Fibroblast of lung (primary cell): ENCODE results near the gene ZCCHC7. TPM values are rescaled to one million over a fixed set of nuclear protein-coding genes. Genes with fewer than 3 reads are reported as not detected.

Experiments used
- DNase-seq, 2 donors: peaks; one replicate each; pipeline versions ENCODE4 v3.0.0 to v3.0.0-alpha.2; 2010; ENCODE audit warnings: low read depth in 2 of 2
- H2AFZ ChIP-seq: 2 replicates; pipeline ENCODE4 v1.5.1; 2012; ENCODE audit warnings: low read length, control low read depth, inconsistent platforms
- H3K27ac ChIP-seq: 2 replicates; pipeline ENCODE4 v1.5.1; 2011; ENCODE audit warnings: low read length, control low read depth; ENCODE audit not compliant: insufficient read depth
- H3K27me3 ChIP-seq: 2 replicates; pipeline ENCODE4 v1.5.1; 2011; ENCODE audit warnings: mild to moderate bottlenecking, low read length; ENCODE audit not compliant: control insufficient read depth, insufficient read depth
- H3K36me3 ChIP-seq: 2 replicates; pipeline ENCODE4 v1.5.1; 2011; ENCODE audit warnings: low read length; ENCODE audit not compliant: control insufficient read depth, insufficient read depth
- H3K4me1 ChIP-seq: 2 replicates; pipeline ENCODE4 v1.5.1; 2011; ENCODE audit warnings: low read length; ENCODE audit not compliant: control insufficient read depth, insufficient read depth; ENCODE audit errors: extremely low read depth
- H3K4me2 ChIP-seq: 2 replicates; pipeline ENCODE4 v1.5.1; 2011; ENCODE audit warnings: low read length, control low read depth; ENCODE audit not compliant: insufficient read depth; ENCODE audit errors: extremely low read depth
- H3K4me3 ChIP-seq, 4 experiments: fragments of 200-600 bp in 1 of 4; sonication (generic) in 1 of 4; replicated peaks in 1 of 4; 2 replicates each; pipeline ENCODE4 v1.5.1; 2011 to 2016; ENCODE audit warnings: low read length in 4 of 4, low read depth in 3 of 4, mild to moderate bottlenecking in 3 of 4, control low read depth in 2 of 4, inconsistent platforms in 1 of 4, mixed read lengths in 1 of 4; ENCODE audit not compliant: insufficient read depth in 1 of 4; ENCODE audit errors: control extremely low read depth in 1 of 4
- H3K79me2 ChIP-seq: 2 replicates; pipeline ENCODE4 v1.5.1; 2012; ENCODE audit warnings: mild to moderate bottlenecking, low read length, inconsistent platforms; ENCODE audit not compliant: control insufficient read depth, insufficient read depth
- H3K9ac ChIP-seq: 2 replicates; pipeline ENCODE4 v1.5.1; 2011; ENCODE audit warnings: mild to moderate bottlenecking, low read length, control low read depth; ENCODE audit not compliant: insufficient read depth
- H3K9me3 ChIP-seq: 2 replicates; pipeline ENCODE4 v1.5.1; 2012; ENCODE audit warnings: low read depth, low read length; ENCODE audit not compliant: control insufficient read depth, insufficient read depth
- H4K20me1 ChIP-seq: 2 replicates; pipeline ENCODE4 v1.5.1; 2011; ENCODE audit warnings: low read length; ENCODE audit not compliant: control insufficient read depth, insufficient read depth; ENCODE audit errors: extremely low read depth
- CTCF ChIP-seq, 2 donors: IDR thresholded peaks in 1 of 2; conservative IDR thresholded peaks in 1 of 2; 1 replicate in 1 of 2; 2 replicates in 1 of 2; pipeline ENCODE4 v1.5.1; 2011 to 2012; ENCODE audit warnings: low read length in 2 of 2, control low read depth in 1 of 2, inconsistent platforms in 1 of 2, low read depth in 1 of 2, mild to moderate bottlenecking in 1 of 2
- EZH2 ChIP-seq: IDR thresholded peaks from 2 replicates; pipeline ENCODE4 v1.5.1; 2012; ENCODE audit warnings: low read length, control low read depth, mild to moderate bottlenecking; ENCODE audit errors: missing control alignments
- polyA plus RNA-seq, 2 donors: library from polyadenylated mRNA; depleted of rRNA in 1 of 2; stranded (reverse) in 1 of 2; unstranded in 1 of 2; fragments of >200 nt; gene quantifications; 2 replicates each; pipeline ENCODE4 v1.2.1, GENCODE V29; 2011 to 2012; ENCODE audit warnings: missing spikeins in 1 of 2
- total RNA-seq: library from RNA; depleted of rRNA; stranded (reverse); fragments of >200 nt; gene quantifications from 2 replicates; pipeline ENCODE4 v1.2.1, GENCODE V29; 2014

ZCCHC7 gene
- total and polyA plus RNA-seq, 2 donors (not counting 1 experiment from before 2014, with no cell fraction given), result 15.0 to 23.8 TPM

- Histone ChIP-seq H2AFZ (no peak overlapping the region), H3K4me3 (no peak overlapping the region), H3K79me2 (no peaks in the 10 kb centered on the region), H3K9me3 (no peaks in the 10 kb centered on the region), H3K4me1 (peaks cover 4% of the 10 kb centered on the region), H4K20me1 (no peaks in the 10 kb centered on the region), H3K27me3 (no peaks in the 10 kb centered on the region), H3K36me3 (no peaks in the 10 kb centered on the region), H3K27ac (no peak overlapping the region), H3K4me2 (no peak overlapping the region), H3K9ac (no peak overlapping the region)
- DNase-seq, result no peak
- TF ChIP-seq EZH2, result no peak
Measured at GRCh38 chr9:37239921-37240320, 119.5 kb downstream of the ZCCHC7 start.

- no peak for DNase-seq
- Histone ChIP-seq H2AFZ (no peak overlapping the region), H3K4me3 (no peak overlapping the region), H3K27me3 (no peaks in the 10 kb centered on the region), H3K36me3 (no peaks in the 10 kb centered on the region), H3K9ac (no peak overlapping the region), H3K27ac (no peak overlapping the region), H3K4me2 (no peak overlapping the region), H3K4me1 (peaks cover 4% of the 10 kb centered on the region), H3K9me3 (no peaks in the 10 kb centered on the region), H4K20me1 (no peaks in the 10 kb centered on the region), H3K79me2 (no peaks in the 10 kb centered on the region)
- TF ChIP-seq CTCF (conservative IDR thresholded peaks at IDR 0.05 in 1 of 2, IDR thresholded peaks at IDR 0.05 in 1 of 2; ENCODE audit: low read depth in 1 of 2, low read length in 2 of 2) (no peak), EZH2 (no peak)
Measured at GRCh38 chr9:37241340-37241739, 121.0 kb downstream of the ZCCHC7 start.

GRCh38 chr9:37242089-37242488 is 121.7 kb downstream of the ZCCHC7 start:
- no peak overlapping the region for H3K4me3 ChIP-seq
- no peaks in the 10 kb centered on the region for H3K9me3 ChIP-seq
- no peak for DNase-seq
- H4K20me1 ChIP-seq, result no peaks in the 10 kb centered on the region
- H3K4me2 ChIP-seq, result no peak overlapping the region
- no peak overlapping the region for H3K27ac ChIP-seq
- TF ChIP-seq EZH2, result no peak
- TF ChIP-seq CTCF (conservative IDR thresholded peaks at IDR 0.05 in 1 of 2, IDR thresholded peaks at IDR 0.05 in 1 of 2; ENCODE audit: low read depth in 1 of 2, low read length in 2 of 2), result no peak
- peaks cover 4% of the 10 kb centered on the region for H3K4me1 ChIP-seq
- H2AFZ ChIP-seq, result no peak overlapping the region
- no peaks in the 10 kb centered on the region for H3K36me3 ChIP-seq
- H3K27me3 ChIP-seq, result no peaks in the 10 kb centered on the region
- no peak overlapping the region for H3K9ac ChIP-seq
- H3K79me2 ChIP-seq, result no peaks in the 10 kb centered on the region
